ENCODE data around the gene NAPEPLD.

- TF ChIP-seq BHLHE40 (IDR thresholded peaks at IDR 0.05; ENCODE audit: borderline replicate concordance): no peak
- no peak for TF ChIP-seq HDGF (IDR thresholded peaks at IDR 0.05; ENCODE audit: borderline replicate concordance)
Measured at GRCh38 chr7:103140061-103140460, 8.8 kb downstream of the NAPEPLD start.

Measured in HEK293T (cell line).